ENCODE results near the gene NFKBIB.

DNA sequence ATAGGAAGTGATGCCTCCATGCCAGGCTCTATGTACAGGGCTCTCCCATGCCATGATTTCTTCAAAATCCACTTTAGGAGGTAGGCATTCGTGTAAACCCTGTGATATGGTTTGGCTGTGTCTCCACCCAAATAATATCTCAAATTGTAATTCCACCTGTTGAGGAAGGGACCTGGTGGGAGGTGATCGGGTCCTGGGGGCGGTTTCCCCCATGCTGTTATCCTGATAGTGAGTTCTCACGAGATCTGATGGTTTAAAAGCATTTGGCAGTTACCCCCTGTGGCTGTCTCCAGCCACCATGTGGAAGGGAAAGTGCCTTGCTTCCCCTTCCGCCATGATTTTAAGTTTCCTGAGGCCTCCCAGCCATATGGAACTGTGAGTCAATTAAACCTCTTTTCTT is 22.7 kb downstream of the NFKBIB start:
- TF ChIP-seq, protein P1, sequence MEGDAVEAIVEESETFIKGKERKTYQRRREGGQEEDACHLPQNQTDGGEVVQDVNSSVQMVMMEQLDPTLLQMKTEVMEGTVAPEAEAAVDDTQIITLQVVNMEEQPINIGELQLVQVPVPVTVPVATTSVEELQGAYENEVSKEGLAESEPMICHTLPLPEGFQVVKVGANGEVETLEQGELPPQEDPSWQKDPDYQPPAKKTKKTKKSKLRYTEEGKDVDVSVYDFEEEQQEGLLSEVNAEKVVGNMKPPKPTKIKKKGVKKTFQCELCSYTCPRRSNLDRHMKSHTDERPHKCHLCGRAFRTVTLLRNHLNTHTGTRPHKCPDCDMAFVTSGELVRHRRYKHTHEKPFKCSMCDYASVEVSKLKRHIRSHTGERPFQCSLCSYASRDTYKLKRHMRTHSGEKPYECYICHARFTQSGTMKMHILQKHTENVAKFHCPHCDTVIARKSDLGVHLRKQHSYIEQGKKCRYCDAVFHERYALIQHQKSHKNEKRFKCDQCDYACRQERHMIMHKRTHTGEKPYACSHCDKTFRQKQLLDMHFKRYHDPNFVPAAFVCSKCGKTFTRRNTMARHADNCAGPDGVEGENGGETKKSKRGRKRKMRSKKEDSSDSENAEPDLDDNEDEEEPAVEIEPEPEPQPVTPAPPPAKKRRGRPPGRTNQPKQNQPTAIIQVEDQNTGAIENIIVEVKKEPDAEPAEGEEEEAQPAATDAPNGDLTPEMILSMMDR (IDR thresholded peaks at IDR 0.05 in 2 of 3, conservative IDR thresholded peaks at IDR 0.05 in 1 of 3; ENCODE audit: borderline replicate concordance in 1 of 3, insufficient read depth in 1 of 3, low read depth in 2 of 3, low read length in 2 of 3), result no peak
- TF ChIP-seq POLR2A (IDR thresholded peaks at IDR 0.05; ENCODE audit: borderline replicate concordance, extremely low read depth, insufficient read depth, insufficient read length) (no peak), SP1 (IDR thresholded peaks at IDR 0.05; ENCODE audit: low read depth) (no peak), TCF7L2 (IDR thresholded peaks at IDR 0.05; ENCODE audit: borderline replicate concordance, extremely low read depth, insufficient read depth, insufficient read length) (no peak)
- TF ChIP-seq, protein P2, sequence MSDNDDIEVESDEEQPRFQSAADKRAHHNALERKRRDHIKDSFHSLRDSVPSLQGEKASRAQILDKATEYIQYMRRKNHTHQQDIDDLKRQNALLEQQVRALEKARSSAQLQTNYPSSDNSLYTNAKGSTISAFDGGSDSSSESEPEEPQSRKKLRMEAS (IDR thresholded peaks at IDR 0.05), result no peak
